Astrocyte (in vitro differentiated cells and primary cell): Measurements from ENCODE around the gene IL1RAPL2. TPM values are rescaled to one million over a fixed set of nuclear protein-coding genes. Genes with fewer than 3 reads are reported as not detected.
A peak's percentile ranks its signal among the peaks of the same experiment; 100 is the strongest.
"Not testable (repeated sequence)": the region's sequence is repeated elsewhere in the genome, so short reads cannot be mapped to it uniquely, and the experiment has no call there.

Experiments used
- DNase-seq: peaks from one replicate; pipeline ENCODE4 v3.0.0-alpha.2; 2010; ENCODE audit warnings: low read depth
- FAIRE-seq: peaks from 2 replicates; lab custom pipeline; 2011; peaks lifted over from hg19 to GRCh38; lab: Jason Lieb, UNC
- H2AFZ ChIP-seq: 2 replicates; pipeline ENCODE4 v1.6.0; 2012; ENCODE audit warnings: low read depth, low read length, inconsistent platforms
- H3K27ac ChIP-seq: 2 replicates; pipeline ENCODE4 v1.5.1; 2011; ENCODE audit warnings: low read depth, low read length, inconsistent platforms
- H3K27me3 ChIP-seq: 2 replicates; pipeline ENCODE4 v1.6.0; 2011; ENCODE audit warnings: low read length, inconsistent platforms; ENCODE audit not compliant: insufficient read depth
- H3K36me3 ChIP-seq: 2 replicates; pipeline ENCODE4 v1.5.1; 2011; ENCODE audit warnings: low read length, inconsistent platforms; ENCODE audit not compliant: insufficient read depth
- H3K4me1 ChIP-seq: 2 replicates; pipeline ENCODE4 v1.5.1; 2011; ENCODE audit warnings: low read length, inconsistent platforms; ENCODE audit not compliant: insufficient read depth
- H3K4me2 ChIP-seq: 2 replicates; pipeline ENCODE4 v1.6.0; 2012; ENCODE audit warnings: low read length, inconsistent platforms
- H3K4me3 ChIP-seq: 2 replicates; pipeline ENCODE4 v1.5.1; 2011; ENCODE audit warnings: low read depth, mild to moderate bottlenecking, low read length, inconsistent platforms; ENCODE audit not compliant: insufficient read depth
- H3K79me2 ChIP-seq: 2 replicates; pipeline ENCODE4 v1.6.0; 2012; ENCODE audit warnings: mild to moderate bottlenecking, low read length, inconsistent platforms; ENCODE audit not compliant: insufficient read depth
- H3K9ac ChIP-seq: 2 replicates; pipeline ENCODE4 v1.6.0; 2012; ENCODE audit warnings: mild to moderate bottlenecking, low read length, inconsistent platforms
- H3K9me3 ChIP-seq: 2 replicates; pipeline ENCODE4 v1.5.1; 2012; ENCODE audit warnings: low read depth, mild to moderate bottlenecking, low read length, inconsistent platforms; ENCODE audit not compliant: insufficient read depth
- H4K20me1 ChIP-seq: 2 replicates; pipeline ENCODE4 v1.6.0; 2012; ENCODE audit warnings: low read length, inconsistent platforms; ENCODE audit not compliant: insufficient read depth
- H3K27ac Mint-ChIP-seq: one replicate; pipeline ENCODE4 v1.8.0; 2021; ENCODE audit warnings: mild to moderate bottlenecking, mixed read lengths; ENCODE audit not compliant: unreplicated experiment
- H3K27me3 Mint-ChIP-seq: one replicate; pipeline ENCODE4 v1.8.0; 2021; ENCODE audit warnings: low read depth, mixed read lengths; ENCODE audit not compliant: unreplicated experiment
- H3K36me3 Mint-ChIP-seq: one replicate; pipeline ENCODE4 v1.8.0; 2021; ENCODE audit warnings: low read depth, mixed read lengths; ENCODE audit not compliant: unreplicated experiment
- H3K4me1 Mint-ChIP-seq: one replicate; pipeline ENCODE4 v1.8.0; 2021; ENCODE audit warnings: low read depth, mixed read lengths; ENCODE audit not compliant: unreplicated experiment
- H3K4me3 Mint-ChIP-seq: one replicate; pipeline ENCODE4 v1.8.0; 2021; ENCODE audit warnings: mild to moderate bottlenecking, moderate library complexity, mixed read lengths; ENCODE audit not compliant: unreplicated experiment
- H3K9me3 Mint-ChIP-seq: one replicate; pipeline ENCODE4 v1.8.0; 2021; ENCODE audit warnings: mild to moderate bottlenecking, mixed read lengths; ENCODE audit not compliant: unreplicated experiment
- CTCF ChIP-seq: IDR thresholded peaks from 2 replicates; pipeline ENCODE4 v1.5.1; 2011; ENCODE audit warnings: low read depth, mild to moderate bottlenecking, inconsistent platforms, low read length, moderate library complexity; ENCODE audit not compliant: insufficient read depth
- EZH2 ChIP-seq: IDR thresholded peaks from 2 replicates; pipeline ENCODE4 v1.6.1; 2012; ENCODE audit warnings: mild to moderate bottlenecking, low read length, inconsistent platforms; ENCODE audit not compliant: insufficient read depth
- total RNA-seq: library from RNA; stranded (reverse); gene quantifications from 2 replicates; pipeline ENCODE4 v1.2.1, GENCODE V29; 2021

Gene IL1RAPL2
- total RNA-seq, 1 donor from 2014 or later: 0.16 TPM

GRCh38 chrX:104864296-104864695 is 298.3 kb downstream of the IL1RAPL2 start:
- TF ChIP-seq CTCF (no peak), EZH2 (no peak)
- H3K79me2 ChIP-seq: no peaks in the 10 kb centered on the region
- Mint-ChIP-seq H3K4me1 (peaks cover 18% of the 10 kb centered on the region), H3K27ac (peak overlapping the region; percentile 36), H3K27me3 (no peaks in the 10 kb centered on the region), H3K4me3 (peak overlapping the region; percentile 24), H3K9me3 (no peaks in the 10 kb centered on the region), H3K36me3 (no peaks in the 10 kb centered on the region)
- no peaks in the 10 kb centered on the region for H3K36me3 ChIP-seq
- DNase-seq: peak; percentile 44
- peak; percentile 96 for FAIRE-seq
- no peak overlapping the region for H3K4me3 ChIP-seq
- no peak overlapping the region for H3K27ac ChIP-seq
- no peak overlapping the region for H3K9ac ChIP-seq
- no peaks in the 10 kb centered on the region for H4K20me1 ChIP-seq
- no peaks in the 10 kb centered on the region for H3K27me3 ChIP-seq
- H3K9me3 ChIP-seq: no peaks in the 10 kb centered on the region
- H2AFZ ChIP-seq: no peak overlapping the region
- no peaks in the 10 kb centered on the region for H3K4me1 ChIP-seq
- no peak overlapping the region for H3K4me2 ChIP-seq

- TF ChIP-seq EZH2: no peak
- TF ChIP-seq CTCF: no peak
- Histone ChIP-seq H4K20me1 (no peaks in the 10 kb centered on the region), H3K9ac (no peak overlapping the region), H3K4me3 (no peak overlapping the region), H3K27me3 (no peaks in the 10 kb centered on the region), H2AFZ (no peak overlapping the region), H3K79me2 (no peaks in the 10 kb centered on the region), H3K4me1 (no peaks in the 10 kb centered on the region), H3K4me2 (no peak overlapping the region), H3K27ac (no peak overlapping the region), H3K36me3 (no peaks in the 10 kb centered on the region), H3K9me3 (no peaks in the 10 kb centered on the region)
- Mint-ChIP-seq H3K36me3 (no peaks in the 10 kb centered on the region), H3K4me3 (no peak overlapping the region), H3K9me3 (no peaks in the 10 kb centered on the region), H3K4me1 (no peaks in the 10 kb centered on the region), H3K27me3 (no peaks in the 10 kb centered on the region), H3K27ac (no peak overlapping the region)
- DNase-seq (no peak), FAIRE-seq (peak; percentile 66)
Observed at GRCh38 chrX:104877504-104877903, 311.5 kb downstream of the IL1RAPL2 start.

GRCh38 chrX:104902070-104902469 is 336.1 kb downstream of the IL1RAPL2 start:
- Mint-ChIP-seq H3K36me3 (no peaks in the 10 kb centered on the region), H3K9me3 (no peaks in the 10 kb centered on the region), H3K4me1 (no peaks in the 10 kb centered on the region), H3K27ac (no peak overlapping the region), H3K4me3 (no peak overlapping the region), H3K27me3 (no peaks in the 10 kb centered on the region)
- TF ChIP-seq EZH2 (no peak), CTCF (no peak)
- H3K4me1 ChIP-seq: no peaks in the 10 kb centered on the region
- no peak overlapping the region for H3K4me2 ChIP-seq
- no peak overlapping the region for H2AFZ ChIP-seq
- H3K27ac ChIP-seq: no peak overlapping the region
- H3K36me3 ChIP-seq: no peaks in the 10 kb centered on the region
- DNase-seq: no peak
- no peaks in the 10 kb centered on the region for H4K20me1 ChIP-seq
- H3K27me3 ChIP-seq: no peaks in the 10 kb centered on the region
- FAIRE-seq: no peak
- no peaks in the 10 kb centered on the region for H3K9me3 ChIP-seq
- no peak overlapping the region for H3K4me3 ChIP-seq
- H3K79me2 ChIP-seq: no peaks in the 10 kb centered on the region
- no peak overlapping the region for H3K9ac ChIP-seq

- peak overlapping the region; percentile 26 for H2AFZ ChIP-seq
- not testable (repeated sequence) for H4K20me1 ChIP-seq, H3K4me1 ChIP-seq, H3K4me3 ChIP-seq, H3K4me1 Mint-ChIP-seq, FAIRE-seq, H3K36me3 ChIP-seq, H3K36me3 Mint-ChIP-seq, H3K79me2 ChIP-seq, H3K9me3 Mint-ChIP-seq, H3K27me3 Mint-ChIP-seq, H3K4me2 ChIP-seq, DNase-seq, H3K27ac ChIP-seq, H3K27ac Mint-ChIP-seq, H3K9me3 ChIP-seq, H3K9ac ChIP-seq, H3K27me3 ChIP-seq
- H3K4me3 Mint-ChIP-seq: peak overlapping the region; percentile 81
Observed at GRCh38 chrX:104909694-104910093, 343.7 kb downstream of the IL1RAPL2 start.
